HepG2 (cell line): ENCODE data around the gene CDK11A. TPM values are rescaled to one million over a fixed set of nuclear protein-coding genes. Genes with fewer than 3 reads are reported as not detected.

Experiments used
- CEBPG ChIP-seq: IDR thresholded peaks from 2 replicates; pipeline ENCODE4 v1.6.1; 2016
- SAP130 ChIP-seq: IDR thresholded peaks from 2 replicates; pipeline ENCODE4 v1.6.1; 2016; ENCODE audit warnings: low read depth
- SKIL ChIP-seq: sonication (generic); formaldehyde crosslinking; IDR thresholded peaks from 2 replicates; pipeline ENCODE4 v1.8.0; 2022; ENCODE audit warnings: missing genetic modification reagents, mild to moderate bottlenecking, moderate library complexity, borderline replicate concordance
- ZNF317 ChIP-seq: sonication (generic); formaldehyde crosslinking; IDR thresholded peaks from 2 replicates; pipeline ENCODE4 v1.5.0; 2020; ENCODE audit warnings: mild to moderate bottlenecking, missing genetic modification reagents
- ZNF460 ChIP-seq: sonication (generic); formaldehyde crosslinking; IDR thresholded peaks from 2 replicates; pipeline ENCODE4 v1.5.1; 2020; ENCODE audit warnings: missing genetic modification reagents, mild to moderate bottlenecking, borderline replicate concordance
- ZNF564 ChIP-seq: sonication (generic); formaldehyde crosslinking; IDR thresholded peaks from 2 replicates; pipeline ENCODE4 v1.8.1; 2023; ENCODE audit warnings: mild to moderate bottlenecking, missing genetic modification reagents
- ZNF609 ChIP-seq: sonication (generic); formaldehyde crosslinking; IDR thresholded peaks from 2 replicates; pipeline ENCODE4 v1.4.0; 2020; ENCODE audit warnings: mild to moderate bottlenecking, missing genetic modification reagents, borderline replicate concordance
- ZNF768 ChIP-seq: sonication (generic); formaldehyde crosslinking; IDR thresholded peaks from 2 replicates; pipeline ENCODE4 v1.4.0; 2020; ENCODE audit warnings: missing genetic modification reagents
- ZNF772 ChIP-seq: sonication (generic); formaldehyde crosslinking; IDR thresholded peaks from 2 replicates; pipeline ENCODE4 v1.5.0; 2020; ENCODE audit warnings: mild to moderate bottlenecking, missing genetic modification reagents
- ZNF850 ChIP-seq: sonication (generic); formaldehyde crosslinking; conservative IDR thresholded peaks from 2 replicates; pipeline ENCODE4 v1.9.0; 2021; ENCODE audit warnings: mild to moderate bottlenecking, missing genetic modification reagents
- ZNF878 ChIP-seq: sonication (generic); formaldehyde crosslinking; IDR thresholded peaks from 2 replicates; pipeline ENCODE4 v1.8.1; 2023; ENCODE audit warnings: mild to moderate bottlenecking, missing genetic modification reagents, moderate library complexity
- polyA plus RNA-seq, 8 experiments: library from polyadenylated mRNA; depleted of rRNA in 3 of 8; stranded (reverse) in 7 of 8; unstranded in 1 of 8; fragments of >200 nt; fragmentation: Illumina TruSeq in 4 of 8; extraction: Trizol in 4 of 8; gene quantifications; 2 replicates each; pipeline versions ENCODE4 v1.2.1 to v1.2.3, GENCODE V29; 2011 to 2016; ENCODE audit warnings: low read depth in 4 of 8, missing spikeins in 1 of 8, mixed read lengths in 1 of 8; ENCODE audit not compliant: insufficient read depth in 1 of 8
- total RNA-seq, 5 experiments: library from RNA; depleted of rRNA; stranded (reverse); fragments of >200 nt; fragmentation: Illumina TruSeq; extraction: Trizol; gene quantifications; 2 replicates each; pipeline ENCODE4 v1.2.3, GENCODE V29; 2016; ENCODE audit warnings: low read depth in 1 of 5
- TF ChIP-seq, protein P1 (sequence below): IDR thresholded peaks from 2 replicates; pipeline ENCODE4 v1.6.1; 2018; ENCODE audit warnings: missing genetic modification reagents, mild to moderate bottlenecking, missing compliant biosample characterization
- TF ChIP-seq, protein P2 (sequence below), 2 experiments: sonication (generic) in 1 of 2; formaldehyde crosslinking in 1 of 2; IDR thresholded peaks; 2 replicates each; pipeline versions ENCODE4 v1.5.1 to v1.6.1; 2011 to 2020; ENCODE audit warnings: borderline replicate concordance in 1 of 2, low read depth in 1 of 2, low read length in 1 of 2, mild to moderate bottlenecking in 1 of 2, missing genetic modification reagents in 1 of 2, moderate library complexity in 1 of 2
- TF ChIP-seq, protein P3 (sequence below): sonication (generic); formaldehyde crosslinking; IDR thresholded peaks from 2 replicates; pipeline ENCODE4 v1.4.0; 2020; ENCODE audit warnings: low read depth, missing genetic modification reagents

CDK11A gene
- total and polyA plus RNA-seq, 2 of the 13 experiments (the other 11 are each of a cell fraction or from before 2014, with no cell fraction given), result 11.2 to 17.9 TPM

DNA sequence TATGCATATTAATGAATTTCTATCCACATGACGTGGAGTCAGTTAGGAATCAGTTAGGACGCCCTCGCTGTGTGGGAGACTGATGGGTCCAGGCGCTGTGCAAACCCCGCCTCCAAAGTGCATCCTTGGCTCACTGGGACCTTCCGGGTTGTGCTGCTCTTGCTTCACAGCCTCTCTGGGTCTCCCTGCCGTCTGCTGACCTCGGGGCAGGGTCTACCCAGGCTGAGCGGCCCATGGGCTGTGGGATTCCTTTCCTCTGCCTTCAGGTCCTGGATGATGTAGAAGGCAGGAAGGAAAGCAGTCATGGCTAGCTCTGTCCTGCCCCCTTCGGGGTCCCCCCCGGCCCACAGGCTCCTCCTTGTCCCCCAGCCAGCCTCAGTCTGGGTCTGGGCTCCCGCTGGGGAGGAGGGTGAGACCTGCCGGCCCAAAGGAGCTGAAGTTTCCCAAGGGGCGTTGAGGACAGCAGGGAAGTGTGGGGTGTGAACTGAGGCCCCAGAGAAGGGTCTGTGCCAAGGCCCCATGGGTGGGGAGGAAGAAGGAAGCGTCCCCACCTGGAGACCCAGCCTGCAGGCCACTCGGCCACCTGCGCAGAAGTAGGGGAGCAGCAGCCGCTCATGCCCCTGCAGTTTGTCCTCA is 24.6 kb upstream of the CDK11A start (continued):
- TF ChIP-seq ZNF609 (CRISPR knock-in tag), result 0 out of 2 replicates have a peak, but pooled peaks have one; percentile 15
- TF ChIP-seq ZNF317 (CRISPR knock-in tag), result 0 out of 2 replicates have a peak, but pooled peaks have one; percentile 33
- 0 out of 2 replicates have a peak, but pooled peaks have one; percentile 32 for TF ChIP-seq ZNF772 (CRISPR knock-in tag)
- TF ChIP-seq SKIL (CRISPR knock-in tag), result no peak
- TF ChIP-seq ZNF878 (CRISPR knock-in tag), result no peak
- no peak for TF ChIP-seq ZNF460 (CRISPR knock-in tag)
- TF ChIP-seq, protein P1, sequence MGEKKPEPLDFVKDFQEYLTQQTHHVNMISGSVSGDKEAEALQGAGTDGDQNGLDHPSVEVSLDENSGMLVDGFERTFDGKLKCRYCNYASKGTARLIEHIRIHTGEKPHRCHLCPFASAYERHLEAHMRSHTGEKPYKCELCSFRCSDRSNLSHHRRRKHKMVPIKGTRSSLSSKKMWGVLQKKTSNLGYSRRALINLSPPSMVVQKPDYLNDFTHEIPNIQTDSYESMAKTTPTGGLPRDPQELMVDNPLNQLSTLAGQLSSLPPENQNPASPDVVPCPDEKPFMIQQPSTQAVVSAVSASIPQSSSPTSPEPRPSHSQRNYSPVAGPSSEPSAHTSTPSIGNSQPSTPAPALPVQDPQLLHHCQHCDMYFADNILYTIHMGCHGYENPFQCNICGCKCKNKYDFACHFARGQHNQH, result peak; percentile 53; the same call in 1 of the 2 replicates
- TF ChIP-seq, protein P2, sequence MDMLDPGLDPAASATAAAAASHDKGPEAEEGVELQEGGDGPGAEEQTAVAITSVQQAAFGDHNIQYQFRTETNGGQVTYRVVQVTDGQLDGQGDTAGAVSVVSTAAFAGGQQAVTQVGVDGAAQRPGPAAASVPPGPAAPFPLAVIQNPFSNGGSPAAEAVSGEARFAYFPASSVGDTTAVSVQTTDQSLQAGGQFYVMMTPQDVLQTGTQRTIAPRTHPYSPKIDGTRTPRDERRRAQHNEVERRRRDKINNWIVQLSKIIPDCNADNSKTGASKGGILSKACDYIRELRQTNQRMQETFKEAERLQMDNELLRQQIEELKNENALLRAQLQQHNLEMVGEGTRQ (IDR thresholded peaks at IDR 0.05; ENCODE audit: low read depth, low read length), result no peak
- TF ChIP-seq, protein P2 (CRISPR knock-in tag; IDR thresholded peaks at IDR 0.05; ENCODE audit: borderline replicate concordance), result no peak
- TF ChIP-seq ZNF768 (CRISPR knock-in tag), result peak; percentile 34; the same call in 1 of the 2 replicates
- TF ChIP-seq ZNF564 (CRISPR knock-in tag), result no peak
- TF ChIP-seq CEBPG (CRISPR knock-in tag), result peak; percentile 81
- TF ChIP-seq, protein P3, sequence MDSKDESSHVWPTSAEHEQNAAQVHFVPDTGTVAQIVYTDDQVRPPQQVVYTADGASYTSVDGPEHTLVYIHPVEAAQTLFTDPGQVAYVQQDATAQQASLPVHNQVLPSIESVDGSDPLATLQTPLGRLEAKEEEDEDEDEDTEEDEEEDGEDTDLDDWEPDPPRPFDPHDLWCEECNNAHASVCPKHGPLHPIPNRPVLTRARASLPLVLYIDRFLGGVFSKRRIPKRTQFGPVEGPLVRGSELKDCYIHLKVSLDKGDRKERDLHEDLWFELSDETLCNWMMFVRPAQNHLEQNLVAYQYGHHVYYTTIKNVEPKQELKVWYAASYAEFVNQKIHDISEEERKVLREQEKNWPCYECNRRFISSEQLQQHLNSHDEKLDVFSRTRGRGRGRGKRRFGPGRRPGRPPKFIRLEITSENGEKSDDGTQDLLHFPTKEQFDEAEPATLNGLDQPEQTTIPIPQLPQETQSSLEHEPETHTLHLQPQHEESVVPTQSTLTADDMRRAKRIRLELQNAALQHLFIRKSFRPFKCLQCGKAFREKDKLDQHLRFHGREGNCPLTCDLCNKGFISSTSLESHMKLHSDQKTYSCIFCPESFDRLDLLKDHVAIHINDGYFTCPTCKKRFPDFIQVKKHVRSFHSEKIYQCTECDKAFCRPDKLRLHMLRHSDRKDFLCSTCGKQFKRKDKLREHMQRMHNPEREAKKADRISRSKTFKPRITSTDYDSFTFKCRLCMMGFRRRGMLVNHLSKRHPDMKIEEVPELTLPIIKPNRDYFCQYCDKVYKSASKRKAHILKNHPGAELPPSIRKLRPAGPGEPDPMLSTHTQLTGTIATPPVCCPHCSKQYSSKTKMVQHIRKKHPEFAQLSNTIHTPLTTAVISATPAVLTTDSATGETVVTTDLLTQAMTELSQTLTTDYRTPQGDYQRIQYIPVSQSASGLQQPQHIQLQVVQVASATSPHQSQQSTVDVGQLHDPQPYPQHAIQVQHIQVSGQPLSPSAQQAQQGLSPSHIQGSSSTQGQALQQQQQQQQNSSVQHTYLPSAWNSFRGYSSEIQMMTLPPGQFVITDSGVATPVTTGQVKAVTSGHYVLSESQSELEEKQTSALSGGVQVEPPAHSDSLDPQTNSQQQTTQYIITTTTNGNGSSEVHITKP (CRISPR knock-in tag), result peak; percentile 69; the same call in 1 of the 2 replicates
- TF ChIP-seq ZNF850, result no peak
- TF ChIP-seq SAP130 (CRISPR knock-in tag), result peak; percentile 82
